ENCODE data around the gene NKAIN4. TPM values are rescaled to one million over a fixed set of nuclear protein-coding genes. Genes with fewer than 3 reads are reported as not detected.

NKAIN4 gene
- total RNA-seq, 2 experiments from 2014 or later: not detected

DNA sequence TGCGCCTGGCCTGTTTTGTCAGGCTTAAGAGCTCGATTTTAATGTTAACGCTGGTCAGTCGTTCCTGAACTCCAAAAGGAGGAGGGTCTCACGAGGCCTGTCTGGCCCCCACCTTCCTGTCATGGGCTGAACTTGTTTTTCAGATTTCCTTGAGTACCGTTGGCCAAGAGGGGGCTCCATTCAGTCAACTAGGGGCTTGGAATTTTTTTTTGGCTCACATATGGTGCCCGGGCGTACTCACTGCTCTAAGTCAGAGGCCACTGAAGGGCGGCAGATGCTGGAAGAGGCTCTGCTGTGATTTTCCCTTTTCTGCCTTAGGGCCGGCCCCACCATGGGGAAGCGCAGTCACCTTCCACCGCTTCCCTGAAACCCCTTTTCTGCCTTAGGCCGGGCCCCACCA lies 25.5 kb downstream of the NKAIN4 start:
- BruUV-seq (replicated peaks): no TSS peak
- CTCF ChIA-PET (ENCODE audit: unreplicated experiment): no interaction called here

DNA sequence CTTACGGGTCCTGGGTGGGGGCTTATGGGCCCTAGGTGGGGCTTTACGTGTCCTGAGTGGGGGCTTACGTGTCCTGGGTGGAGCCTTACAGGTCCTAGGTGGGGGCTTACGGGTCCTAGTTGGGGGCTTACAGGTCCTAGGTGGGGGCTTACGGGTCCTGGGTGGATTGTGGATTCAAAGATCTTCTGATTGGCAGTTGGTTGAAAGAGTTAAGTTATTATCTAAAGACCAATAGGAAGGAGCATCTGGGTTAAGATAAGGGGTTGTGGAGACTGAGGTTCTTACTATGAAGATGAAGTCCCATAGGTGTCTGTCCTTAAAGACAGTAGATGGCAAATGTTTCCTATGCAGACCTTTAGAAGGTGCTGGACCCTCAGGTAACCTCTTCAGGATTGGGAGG lies 27.0 kb downstream of the NKAIN4 start:
- no TSS peak for BruUV-seq (replicated peaks)
- intact Hi-C loops (cut with micrococcal nuclease; ENCODE audit: unreplicated experiment): no loop called here

More for the DNA sequence above, 25.5 kb downstream of the NKAIN4 start:
- H3K27ac ChIP-seq (ENCODE audit: low read depth, low read length, poor library complexity, severe bottlenecking): no peak overlapping the region
- H3K36me3 ChIP-seq (ENCODE audit: insufficient read depth, low read length): no peaks in the 10 kb centered on the region
- H3K79me2 ChIP-seq (ENCODE audit: insufficient read depth, low read depth, low read length): no peaks in the 10 kb centered on the region
- H3K9me3 ChIP-seq (ENCODE audit: low read length): no peaks in the 10 kb centered on the region
- POLR2A ChIA-PET: no interaction called here
- TF ChIP-seq, protein P1, sequence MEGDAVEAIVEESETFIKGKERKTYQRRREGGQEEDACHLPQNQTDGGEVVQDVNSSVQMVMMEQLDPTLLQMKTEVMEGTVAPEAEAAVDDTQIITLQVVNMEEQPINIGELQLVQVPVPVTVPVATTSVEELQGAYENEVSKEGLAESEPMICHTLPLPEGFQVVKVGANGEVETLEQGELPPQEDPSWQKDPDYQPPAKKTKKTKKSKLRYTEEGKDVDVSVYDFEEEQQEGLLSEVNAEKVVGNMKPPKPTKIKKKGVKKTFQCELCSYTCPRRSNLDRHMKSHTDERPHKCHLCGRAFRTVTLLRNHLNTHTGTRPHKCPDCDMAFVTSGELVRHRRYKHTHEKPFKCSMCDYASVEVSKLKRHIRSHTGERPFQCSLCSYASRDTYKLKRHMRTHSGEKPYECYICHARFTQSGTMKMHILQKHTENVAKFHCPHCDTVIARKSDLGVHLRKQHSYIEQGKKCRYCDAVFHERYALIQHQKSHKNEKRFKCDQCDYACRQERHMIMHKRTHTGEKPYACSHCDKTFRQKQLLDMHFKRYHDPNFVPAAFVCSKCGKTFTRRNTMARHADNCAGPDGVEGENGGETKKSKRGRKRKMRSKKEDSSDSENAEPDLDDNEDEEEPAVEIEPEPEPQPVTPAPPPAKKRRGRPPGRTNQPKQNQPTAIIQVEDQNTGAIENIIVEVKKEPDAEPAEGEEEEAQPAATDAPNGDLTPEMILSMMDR (conservative IDR thresholded peaks at IDR 0.05; ENCODE audit: low read length): no peak
- TF ChIP-seq EZH2phosphoT487 (IDR thresholded peaks at IDR 0.05; ENCODE audit: borderline replicate concordance, low read depth, low read length): no peak
- H3K4me1 ChIP-seq (ENCODE audit: insufficient read depth, low read length, poor library complexity, severe bottlenecking): no peaks in the 10 kb centered on the region
- H4K20me1 ChIP-seq (ENCODE audit: insufficient read depth, low read length): no peaks in the 10 kb centered on the region
- intact Hi-C loops (cut with micrococcal nuclease; ENCODE audit: unreplicated experiment): no loop called here
- H3K4me3 ChIP-seq (ENCODE audit: low read depth, low read length, poor library complexity, severe bottlenecking): no peak overlapping the region
- no peak overlapping the region for H2AFZ ChIP-seq (ENCODE audit: low read length)
- DNase-seq (ENCODE audit: low spot score): no peak
- H3K4me2 ChIP-seq (ENCODE audit: low read length): no peak overlapping the region
- no peaks in the 10 kb centered on the region for H3K9me2 ChIP-seq (ENCODE audit: insufficient read depth, low read length)

DNA sequence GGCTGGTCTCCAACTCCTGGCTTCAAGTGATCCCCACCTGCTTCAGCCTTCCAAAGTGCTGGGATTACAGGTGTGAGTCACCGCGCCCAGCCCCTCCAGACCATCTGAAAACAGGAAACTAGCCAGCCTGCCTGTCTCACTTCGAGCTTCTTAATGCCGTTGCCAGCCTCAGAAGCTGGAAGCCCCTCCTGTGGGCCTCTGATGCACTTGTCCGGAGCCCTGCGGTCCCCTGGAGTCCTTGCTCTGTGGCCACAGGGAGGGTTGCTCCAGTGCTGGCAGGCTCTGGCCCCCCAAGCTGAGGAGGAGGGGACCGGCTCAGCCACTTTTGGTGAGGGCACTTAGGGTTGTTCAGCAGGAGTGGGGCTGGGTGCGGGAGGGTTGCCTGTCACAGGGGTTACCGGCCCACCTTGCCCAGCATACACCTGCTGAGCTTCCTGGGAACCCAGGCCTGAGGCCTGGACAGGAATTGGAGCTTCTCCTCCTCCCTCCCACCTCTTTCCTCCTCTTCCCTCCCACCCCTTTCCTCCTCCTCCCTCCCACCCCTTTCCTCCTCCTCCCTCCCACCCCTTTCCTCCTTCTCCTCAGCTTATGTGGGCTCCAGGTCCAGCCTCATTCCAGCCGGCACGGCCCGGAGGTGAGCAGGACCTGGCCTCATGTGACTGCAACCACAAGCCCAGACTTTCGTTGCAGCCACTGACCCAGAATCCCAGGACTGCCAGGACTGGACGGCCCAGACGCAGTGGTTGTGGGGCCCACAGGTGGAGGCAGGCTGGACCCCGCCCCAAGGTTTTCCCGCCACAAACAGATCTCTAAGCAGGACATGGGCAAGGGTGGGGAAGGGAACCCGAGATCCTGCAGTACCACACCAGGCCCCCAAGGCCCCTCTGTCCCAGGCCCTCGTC lies 28.0 kb downstream of the NKAIN4 start:
- CTCF ChIA-PET (ENCODE audit: unreplicated experiment): interaction anchor here (0.6 kb wide), 1 partner anchor 749 kb away, joined by 9 read pairs; no protein-coding TSS in a partner anchor
- no peak overlapping the region for H2AFZ ChIP-seq (ENCODE audit: low read length)
- intact Hi-C loops (cut with micrococcal nuclease; ENCODE audit: unreplicated experiment): no loop called here

More for the DNA sequence above, 27.0 kb downstream of the NKAIN4 start:
- Histone ChIP-seq H3K9me2 (ENCODE audit: insufficient read depth, low read length) (no peaks in the 10 kb centered on the region), H3K79me2 (ENCODE audit: insufficient read depth, low read depth, low read length) (no peaks in the 10 kb centered on the region), H3K36me3 (ENCODE audit: insufficient read depth, low read length) (no peaks in the 10 kb centered on the region), H3K4me3 (ENCODE audit: low read depth, low read length, poor library complexity, severe bottlenecking) (no peak overlapping the region), H2AFZ (ENCODE audit: low read length) (no peak overlapping the region), H3K4me1 (ENCODE audit: insufficient read depth, low read length, poor library complexity, severe bottlenecking) (no peaks in the 10 kb centered on the region), H3K9me3 (ENCODE audit: low read length) (no peaks in the 10 kb centered on the region), H3K4me2 (ENCODE audit: low read length) (no peak overlapping the region), H3K27ac (ENCODE audit: low read depth, low read length, poor library complexity, severe bottlenecking) (no peak overlapping the region), H4K20me1 (ENCODE audit: insufficient read depth, low read length) (no peaks in the 10 kb centered on the region)
- TF ChIP-seq EZH2phosphoT487 (IDR thresholded peaks at IDR 0.05; ENCODE audit: borderline replicate concordance, low read depth, low read length): no peak
- ChIA-PET POLR2A (no interaction called here), CTCF (ENCODE audit: unreplicated experiment) (no interaction called here)
- DNase-seq (ENCODE audit: low spot score): no peak

More for the DNA sequence above, 28.0 kb downstream of the NKAIN4 start:
- no peaks in the 10 kb centered on the region for H3K4me1 ChIP-seq (ENCODE audit: insufficient read depth, low read length, poor library complexity, severe bottlenecking)
- H3K79me2 ChIP-seq (ENCODE audit: insufficient read depth, low read depth, low read length): no peaks in the 10 kb centered on the region
- no peak overlapping the region for H3K4me2 ChIP-seq (ENCODE audit: low read length)
- H3K27ac ChIP-seq (ENCODE audit: low read depth, low read length, poor library complexity, severe bottlenecking): no peak overlapping the region
- H3K9me2 ChIP-seq (ENCODE audit: insufficient read depth, low read length): no peaks in the 10 kb centered on the region
- no peaks in the 10 kb centered on the region for H4K20me1 ChIP-seq (ENCODE audit: insufficient read depth, low read length)
- BruUV-seq (replicated peaks): no TSS peak
- POLR2A ChIA-PET: no interaction called here
- no peaks in the 10 kb centered on the region for H3K9me3 ChIP-seq (ENCODE audit: low read length)
- H3K36me3 ChIP-seq (ENCODE audit: insufficient read depth, low read length): no peaks in the 10 kb centered on the region
- H3K4me3 ChIP-seq (ENCODE audit: low read depth, low read length, poor library complexity, severe bottlenecking): no peak overlapping the region
- DNase-seq (ENCODE audit: low spot score): no peak
- no peak for TF ChIP-seq EZH2phosphoT487 (IDR thresholded peaks at IDR 0.05; ENCODE audit: borderline replicate concordance, low read depth, low read length)
- TF ChIP-seq, protein P1 (conservative IDR thresholded peaks at IDR 0.05; ENCODE audit: low read length): no peak

Data from OCI-LY7 (cell line).